H1 (cell line): ENCODE data around the gene LPCAT3. TPM values are rescaled to one million over a fixed set of nuclear protein-coding genes. Genes with fewer than 3 reads are reported as not detected.
"Not testable (repeated sequence)": the region's sequence is repeated elsewhere in the genome, so short reads cannot be mapped to it uniquely, and the experiment has no call there.

ENCODE experiments used
- CTCF ChIA-PET: fragments of 300-600 bp; sonication (Branson Sonifier 250); formaldehyde crosslinking; loops from one replicate; lab custom pipeline; 2021; ENCODE audit not compliant: partially characterized antibody; lab: Charles Lee
- POLR2A ChIA-PET: fragments of 300-600 bp; sonication (Branson Sonifier 250); formaldehyde crosslinking; loops from one replicate; lab custom pipeline; 2021; ENCODE audit warnings: inconsistent platforms; ENCODE audit not compliant: partially characterized antibody; lab: Charles Lee
- DNase-seq, 2 experiments: peaks; one replicate each; pipeline versions ENCODE4 v3.0.0 to v3.0.0-alpha.2; 2010 to 2022; ENCODE audit warnings: low spot score in 2 of 2, low read depth in 1 of 2, mixed read lengths in 1 of 2
- FAIRE-seq: peaks from 2 replicates; lab custom pipeline; 2011; peaks lifted over from hg19 to GRCh38; lab: Jason Lieb, UNC
- H2AFZ ChIP-seq: 2 replicates; pipeline ENCODE4 v1.8.1; 2012; ENCODE audit warnings: low read length, inconsistent platforms
- H2AK5ac ChIP-seq: 2 replicates; pipeline ENCODE4 v1.6.1; 2013; ENCODE audit warnings: low read depth, low read length
- H2BK120ac ChIP-seq: replicated peaks from 2 replicates; pipeline ENCODE3; 2013; ENCODE audit warnings: low read depth, low read length, inconsistent platforms
- H2BK12ac ChIP-seq: 2 replicates; pipeline ENCODE4 v1.6.1; 2013; ENCODE audit warnings: low read depth, low read length
- H2BK15ac ChIP-seq: 2 replicates; pipeline ENCODE4 v1.6.1; 2013; ENCODE audit warnings: low read length
- H2BK20ac ChIP-seq: 2 replicates; pipeline ENCODE4 v1.6.1; 2013; ENCODE audit warnings: low read length
- H2BK5ac ChIP-seq: 2 replicates; pipeline ENCODE4 v1.6.1; 2013; ENCODE audit warnings: low read depth, low read length
- H3K14ac ChIP-seq: 2 replicates; pipeline ENCODE4 v1.6.1; 2013; ENCODE audit warnings: inconsistent platforms; ENCODE audit not compliant: insufficient read length
- H3K18ac ChIP-seq: 2 replicates; pipeline ENCODE4 v1.6.1; 2013; ENCODE audit warnings: low read length; ENCODE audit errors: extremely low read depth
- H3K23ac ChIP-seq: 2 replicates; pipeline ENCODE4 v1.6.1; 2013; ENCODE audit warnings: inconsistent platforms; ENCODE audit not compliant: insufficient read length
- H3K23me2 ChIP-seq: 2 replicates; pipeline ENCODE4 v1.6.1; 2013; ENCODE audit warnings: low read depth, low read length
- H3K27ac ChIP-seq: 2 replicates; pipeline ENCODE4 v1.6.1; 2011; ENCODE audit warnings: low read depth, low read length, inconsistent platforms
- H3K27me3 ChIP-seq, 4 experiments: replicated peaks in 1 of 4; 1 replicate in 1 of 4; 2 replicates in 3 of 4; pipeline versions ENCODE4 v1.6.1 to v1.8.1; 2011 to 2013; ENCODE audit warnings: low read length in 3 of 4, mild to moderate bottlenecking in 3 of 4, inconsistent platforms in 2 of 4, mixed read lengths in 2 of 4, moderate library complexity in 1 of 4; ENCODE audit not compliant: control insufficient read depth in 3 of 4, insufficient read depth in 3 of 4; ENCODE audit errors: extremely low read depth in 1 of 4
- H3K36me3 ChIP-seq, 4 experiments: 2 replicates each; pipeline versions ENCODE4 v1.6.1 to v1.8.1; 2011 to 2013; ENCODE audit warnings: mild to moderate bottlenecking in 4 of 4, low read length in 3 of 4, moderate library complexity in 2 of 4, control low read depth in 1 of 4, inconsistent platforms in 1 of 4; ENCODE audit not compliant: insufficient read depth in 4 of 4, control insufficient read depth in 2 of 4
- H3K4ac ChIP-seq: replicated peaks from 2 replicates; pipeline ENCODE3; 2013; ENCODE audit warnings: low read length, low read depth, mixed read lengths, inconsistent platforms; ENCODE audit not compliant: insufficient read length
- H3K4me1 ChIP-seq, 4 experiments: replicated peaks in 1 of 4; 1 replicate in 1 of 4; 2 replicates in 3 of 4; pipeline versions ENCODE4 v1.6.1 to v1.8.1; 2011 to 2013; ENCODE audit warnings: low read length in 3 of 4, inconsistent platforms in 2 of 4, mixed read lengths in 1 of 4; ENCODE audit not compliant: insufficient read depth in 4 of 4, control insufficient read depth in 3 of 4
- H3K4me2 ChIP-seq, 2 experiments: 2 replicates each; pipeline versions ENCODE4 v1.6.1 to v1.8.1; 2011 to 2013; ENCODE audit warnings: low read depth in 2 of 2, low read length in 2 of 2, control low read depth in 1 of 2, inconsistent platforms in 1 of 2, mild to moderate bottlenecking in 1 of 2; ENCODE audit not compliant: insufficient read depth in 1 of 2
- H3K4me3 ChIP-seq, 4 experiments: fragments of 200-600, 300-600 bp in 1 of 4; sonication (generic), shearing (Covaris generic), sonication (Bioruptor Twin) in 1 of 4; 2 replicates each; pipeline versions ENCODE4 v1.5.1 to v1.8.1; 2011 to 2016; ENCODE audit warnings: low read length in 4 of 4, low read depth in 3 of 4, control low read depth in 2 of 4, inconsistent platforms in 2 of 4, mild to moderate bottlenecking in 2 of 4, mixed read lengths in 1 of 4, moderate library complexity in 1 of 4; ENCODE audit not compliant: insufficient read depth in 2 of 4; ENCODE audit errors: extremely low read depth in 1 of 4
- H3K56ac ChIP-seq: replicated peaks from 2 replicates; pipeline ENCODE3; 2013; ENCODE audit warnings: low read depth, mild to moderate bottlenecking, mixed read lengths, low read length, inconsistent platforms; ENCODE audit not compliant: insufficient read length
- H3K79me1 ChIP-seq: 2 replicates; pipeline ENCODE4 v1.6.1; 2013; ENCODE audit warnings: low read depth, low read length, control low read depth
- H3K79me2 ChIP-seq, 2 experiments: 2 replicates each; pipeline versions ENCODE4 v1.6.1 to v1.8.1; 2012 to 2013; ENCODE audit warnings: low read length in 2 of 2, mild to moderate bottlenecking in 2 of 2, inconsistent platforms in 1 of 2; ENCODE audit not compliant: insufficient read depth in 2 of 2, control insufficient read depth in 1 of 2
- H3K9ac ChIP-seq, 4 experiments: replicated peaks in 1 of 4; 1 replicate in 1 of 4; 2 replicates in 3 of 4; pipeline versions ENCODE4 v1.6.1 to v1.8.1; 2011 to 2013; ENCODE audit warnings: low read depth in 3 of 4, low read length in 3 of 4, control low read depth in 2 of 4, mild to moderate bottlenecking in 2 of 4, moderate library complexity in 2 of 4, inconsistent platforms in 1 of 4; ENCODE audit errors: extremely low read depth in 1 of 4
- H3K9me3 ChIP-seq, 2 experiments: 2 replicates each; pipeline versions ENCODE4 v1.6.1 to v1.8.1; 2012 to 2013; ENCODE audit warnings: mild to moderate bottlenecking in 2 of 2, moderate library complexity in 2 of 2, control low read depth in 1 of 2, inconsistent platforms in 1 of 2, low read depth in 1 of 2, low read length in 1 of 2, mixed read lengths in 1 of 2; ENCODE audit not compliant: insufficient read depth in 2 of 2
- H4K20me1 ChIP-seq, 2 experiments: replicated peaks in 1 of 2; 2 replicates each; pipeline versions ENCODE3 to v1.8.1; 2011 to 2013; ENCODE audit warnings: inconsistent platforms in 2 of 2, low read length in 2 of 2, mild to moderate bottlenecking in 1 of 2; ENCODE audit not compliant: insufficient read depth in 2 of 2, control insufficient read depth in 1 of 2
- H4K5ac ChIP-seq: 2 replicates; pipeline ENCODE4 v1.6.1; 2013; ENCODE audit warnings: low read length, low read depth, mixed read lengths, inconsistent platforms; ENCODE audit not compliant: insufficient read length
- H4K8ac ChIP-seq: 2 replicates; pipeline ENCODE4 v1.8.0; 2013; ENCODE audit warnings: mild to moderate bottlenecking, moderate library complexity, low read length, inconsistent platforms; ENCODE audit not compliant: insufficient read depth; ENCODE audit errors: extremely low read depth
- H4K91ac ChIP-seq: replicated peaks from 2 replicates; pipeline ENCODE3; 2013; ENCODE audit warnings: low read length, mixed read lengths, inconsistent platforms; ENCODE audit not compliant: insufficient read length
- BACH1 ChIP-seq: IDR thresholded peaks from 2 replicates; pipeline ENCODE4 v1.6.1; 2012; ENCODE audit warnings: low read length, improper control_type of control experiment
- JUN ChIP-seq: IDR thresholded peaks from 2 replicates; pipeline ENCODE4 v1.6.1; 2011; ENCODE audit warnings: low read depth, mild to moderate bottlenecking, improper control_type of control experiment, low read length
- WGBS, 2 experiments: shearing (Covaris generic) in 1 of 2; methylation state at CpG; one replicate each; pipeline versions ENCODE4 v1.1.6 to v1.1.7; 2013 to 2015; ENCODE audit warnings: low lambda C conversion rate in 2 of 2, mixed read lengths in 2 of 2, inconsistent platforms in 1 of 2, low coverage in 1 of 2, missing lambda C conversion rate in 1 of 2; ENCODE audit not compliant: insufficient replicate concordance in 2 of 2, insufficient coverage in 1 of 2, insufficient read length in 1 of 2; ENCODE audit errors: extremely low coverage in 1 of 2, missing lambda C conversion rate in 1 of 2; 5-methylcytosine and 5-hydroxymethylcytosine counted together
- polyA plus RNA-seq, 7 experiments: library from polyadenylated mRNA; depleted of rRNA in 3 of 7; stranded (reverse) in 5 of 7; unstranded in 2 of 7; fragments of >200 nt in 5 of 7; fragments of 200-250 nt in 2 of 7; gene quantifications; 1 replicate in 5 of 7; 2 replicates in 1 of 7; 4 replicates in 1 of 7; pipeline versions ENCODE4 v1.2.1 to v1.2.3, GENCODE V29; 2011 to 2013; ENCODE audit warnings: missing spikeins in 2 of 7, mixed read lengths in 2 of 7
- total RNA-seq: library from RNA; stranded (reverse); fragmentation: NEBNext Ultra II Directional; extraction: Animal tissue kit (Norgen Biotek cat#: 25700); gene quantifications from 2 replicates; pipeline ENCODE4 v1.2.1, GENCODE V29; 2021

LPCAT3 gene
- total and polyA plus RNA-seq, 2 of the 8 experiments (the other 6 are each of a cell fraction or from before 2014, with no cell fraction given): 55.8 to 70.4 TPM

- TF ChIP-seq BACH1: no peak
- no peak for TF ChIP-seq JUN
These were observed 36.6 kb upstream of the LPCAT3 start (continued) for GRCh38 chr12:7054925-7055324.

DNA sequence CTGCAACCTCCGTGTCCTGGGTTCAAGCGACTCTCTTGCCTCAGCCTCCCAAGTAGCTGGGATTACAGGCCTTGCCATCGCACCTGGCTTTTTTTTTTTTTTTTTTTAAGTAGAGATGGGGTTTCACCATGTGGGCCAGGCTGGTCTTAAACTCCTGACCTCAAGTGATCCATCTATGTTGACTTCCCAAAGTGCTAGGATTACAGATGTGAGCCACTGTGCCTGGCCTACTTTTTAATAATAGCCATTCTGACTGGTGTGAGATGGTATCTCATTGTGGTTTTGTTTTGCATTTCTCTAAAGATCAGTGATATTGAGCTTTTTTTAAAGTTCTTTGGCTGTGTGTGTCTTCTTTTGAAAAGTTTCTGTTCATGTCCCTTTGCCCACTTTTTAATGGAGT, 31.7 kb upstream of the LPCAT3 start:
- not testable (repeated sequence) for H2BK20ac ChIP-seq, H3K36me3 ChIP-seq, H2BK5ac ChIP-seq, DNase-seq, H3K9me3 ChIP-seq, H3K27ac ChIP-seq, H2BK15ac ChIP-seq, H3K27me3 ChIP-seq, H3K9ac ChIP-seq, H2BK12ac ChIP-seq, H3K4me1 ChIP-seq, H3K14ac ChIP-seq, H3K4me2 ChIP-seq, H2AK5ac ChIP-seq, H3K4me3 ChIP-seq, H2BK120ac ChIP-seq, H3K56ac ChIP-seq, H3K79me2 ChIP-seq, H2AFZ ChIP-seq, H3K4ac ChIP-seq, FAIRE-seq, H3K23me2 ChIP-seq, H4K91ac ChIP-seq, H4K20me1 ChIP-seq, H3K23ac ChIP-seq, H4K8ac ChIP-seq, H3K79me1 ChIP-seq, H4K5ac ChIP-seq, H3K18ac ChIP-seq
- CTCF ChIA-PET: interaction anchor here (0.9 to 3.2 kb wide), 5 partner anchors 11 to 95 kb away, joined by 3 to 11 read pairs (median 4); partner anchors contain the start of genes C1RL and C1S
- WGBS, 2 experiments: 100% methylated on average over 3 of the region's 3 CpGs; no CpG with 5 or more reads in 1 of the 2 experiments
- POLR2A ChIA-PET: interaction anchor here (1.2 to 4.1 kb wide), 2 partner anchors 53 to 106 kb away, joined by 3 to 9 read pairs; partner anchors contain the start of genes C12orf57 and RNU7-1
